Stimulated activated memory B cell treated with anti-CD40 and anti-IgM and Interleukin-4, amounts not matched to agents 10 μg/mL and 1 μg/mL and 100 μg/mL, for 72 hours (primary cell): ENCODE data around the gene ROR1.

Experiments
- ATAC-seq: fragments of 150-1000 bp; cut with Tn5 transposase; 2 replicates; pipeline ENCODE4 v1.10.0; 2021
- H3K27ac Mint-ChIP-seq: one replicate; pipeline ENCODE4 v1.8.0; 2022; ENCODE audit warnings: mild to moderate bottlenecking, mixed read lengths
- H3K27me3 Mint-ChIP-seq: one replicate; pipeline ENCODE4 v1.8.0; 2022; ENCODE audit warnings: mixed read lengths
- H3K36me3 Mint-ChIP-seq: one replicate; pipeline ENCODE4 v1.8.0; 2022; ENCODE audit warnings: mixed read lengths
- H3K4me1 Mint-ChIP-seq: one replicate; pipeline ENCODE4 v1.8.0; 2022; ENCODE audit warnings: mixed read lengths
- H3K4me3 Mint-ChIP-seq: one replicate; pipeline ENCODE4 v1.8.0; 2022; ENCODE audit warnings: mild to moderate bottlenecking, moderate library complexity, mixed read lengths
- H3K9me3 Mint-ChIP-seq: one replicate; pipeline ENCODE4 v1.8.0; 2022; ENCODE audit warnings: mixed read lengths

Gene ROR1

DNA sequence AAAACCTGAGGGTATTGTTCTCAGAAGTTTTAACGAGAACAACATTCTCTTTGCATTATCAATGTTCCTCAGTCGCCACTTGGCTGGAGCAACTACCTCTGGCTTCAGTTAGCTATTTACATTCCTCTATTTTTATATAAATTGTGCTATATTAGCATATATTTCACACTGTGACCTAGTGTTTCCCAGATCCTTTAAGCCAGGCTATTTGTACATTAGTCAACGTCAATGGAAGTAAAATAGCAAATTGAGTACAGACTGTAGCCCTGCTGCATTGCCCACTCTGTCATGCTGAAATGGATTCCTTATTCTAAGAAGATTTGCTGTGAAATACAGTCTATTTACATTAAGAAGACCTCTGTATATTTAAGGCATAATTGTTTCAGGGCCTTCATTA is 213.8 kb downstream of the ROR1 start:
- Mint-ChIP-seq H3K27ac (no peak overlapping the region), H3K36me3 (no peaks in the 10 kb centered on the region), H3K4me1 (no peaks in the 10 kb centered on the region), H3K4me3 (no peak overlapping the region), H3K9me3 (peaks cover 4% of the 10 kb centered on the region), H3K27me3 (no peaks in the 10 kb centered on the region)
- ATAC-seq = no peak

- H3K4me3 Mint-ChIP-seq = no peak overlapping the region
- H3K27me3 Mint-ChIP-seq = no peaks in the 10 kb centered on the region
- no peaks in the 10 kb centered on the region for H3K4me1 Mint-ChIP-seq
- no peaks in the 10 kb centered on the region for H3K36me3 Mint-ChIP-seq
- peaks cover 4% of the 10 kb centered on the region for H3K9me3 Mint-ChIP-seq
- no peak overlapping the region for H3K27ac Mint-ChIP-seq
- ATAC-seq = no peak
Observed at GRCh38 chr1:63988941-63989340, 215.1 kb downstream of the ROR1 start.

- Mint-ChIP-seq H3K4me3 (no peak overlapping the region), H3K27ac (no peak overlapping the region), H3K4me1 (no peaks in the 10 kb centered on the region), H3K27me3 (no peaks in the 10 kb centered on the region), H3K9me3 (peaks cover 4% of the 10 kb centered on the region), H3K36me3 (no peaks in the 10 kb centered on the region)
- no peak for ATAC-seq
Observed at GRCh38 chr1:63991685-63992084, 217.9 kb downstream of the ROR1 start.

DNA sequence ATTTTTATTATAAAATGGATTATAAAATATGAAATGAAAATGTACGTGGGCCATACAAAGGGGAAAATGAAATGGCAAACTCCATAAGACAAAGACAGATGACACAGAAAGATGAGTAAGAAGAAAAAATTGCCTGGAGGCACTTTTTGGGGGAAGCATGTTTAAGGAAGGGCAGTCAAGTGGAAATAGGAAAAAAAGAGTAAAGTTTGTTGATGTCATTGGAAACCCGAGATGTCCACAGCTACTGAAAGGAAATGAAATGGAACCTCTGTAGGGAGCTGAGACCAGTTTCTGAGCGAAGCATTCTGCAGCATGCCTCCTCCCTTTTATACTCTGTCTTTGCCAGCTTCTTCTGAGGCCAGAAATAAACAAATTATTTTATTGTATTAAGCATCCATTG is 226.2 kb downstream of the ROR1 start:
- Mint-ChIP-seq H3K27ac (no peak overlapping the region), H3K4me3 (no peak overlapping the region), H3K4me1 (no peaks in the 10 kb centered on the region), H3K27me3 (no peaks in the 10 kb centered on the region), H3K9me3 (peaks cover 3% of the 10 kb centered on the region), H3K36me3 (no peaks in the 10 kb centered on the region)
- no peak for ATAC-seq

DNA sequence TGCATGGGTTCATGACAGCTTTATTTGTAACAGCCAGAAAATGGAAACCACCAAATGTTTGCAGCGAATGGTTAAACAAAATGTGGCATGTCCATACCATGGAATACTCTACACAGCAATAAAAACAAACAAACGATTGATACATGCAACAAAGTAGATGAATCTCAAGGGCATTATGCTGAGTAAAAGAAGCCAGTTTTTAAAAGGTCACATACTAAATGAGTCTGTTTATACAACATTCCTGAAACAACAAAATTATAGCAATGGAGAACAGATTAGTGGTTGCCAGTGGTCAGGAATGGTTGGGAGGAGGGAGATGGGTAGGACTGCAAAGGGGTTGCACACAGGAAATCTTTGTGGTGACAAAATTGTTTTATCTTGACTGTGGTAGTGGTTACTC is 227.2 kb downstream of the ROR1 start:
- Mint-ChIP-seq H3K27me3 (no peaks in the 10 kb centered on the region), H3K4me3 (no peak overlapping the region), H3K9me3 (peaks cover 3% of the 10 kb centered on the region), H3K36me3 (no peaks in the 10 kb centered on the region), H3K4me1 (no peaks in the 10 kb centered on the region), H3K27ac (no peak overlapping the region)
- no peak for ATAC-seq

DNA sequence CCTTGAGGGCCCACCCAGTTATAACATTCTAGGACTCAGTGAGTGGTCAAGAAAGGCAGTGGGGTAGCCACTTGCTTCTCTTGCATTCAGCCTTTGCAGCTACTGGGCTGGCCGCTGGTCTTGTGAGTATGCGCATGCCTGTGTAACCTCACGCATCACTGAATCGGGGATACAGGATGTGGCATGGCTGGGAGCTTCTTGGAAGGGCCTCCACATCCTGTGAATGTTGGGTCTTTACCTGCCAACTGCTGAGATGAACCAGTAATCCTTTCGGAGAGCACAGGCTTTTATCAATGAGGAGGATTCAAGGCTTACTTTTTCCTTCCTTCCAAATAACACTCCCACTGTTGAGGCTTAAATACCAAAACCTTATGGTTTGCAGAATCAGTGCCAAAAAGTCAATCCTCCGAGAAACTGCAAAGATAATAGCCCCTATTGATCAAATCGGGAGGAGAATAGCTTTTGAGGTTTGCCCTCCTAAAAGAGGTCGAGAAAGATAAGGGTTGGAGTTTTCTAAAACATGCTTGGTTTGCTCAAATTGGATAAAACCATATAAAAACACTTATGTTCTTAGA is 230.7 kb downstream of the ROR1 start:
- ATAC-seq = no peak
- Mint-ChIP-seq H3K36me3 (no peaks in the 10 kb centered on the region), H3K4me3 (no peak overlapping the region), H3K9me3 (peaks cover 3% of the 10 kb centered on the region), H3K27me3 (peaks cover 8% of the 10 kb centered on the region), H3K27ac (no peak overlapping the region), H3K4me1 (peaks cover 5% of the 10 kb centered on the region)

DNA sequence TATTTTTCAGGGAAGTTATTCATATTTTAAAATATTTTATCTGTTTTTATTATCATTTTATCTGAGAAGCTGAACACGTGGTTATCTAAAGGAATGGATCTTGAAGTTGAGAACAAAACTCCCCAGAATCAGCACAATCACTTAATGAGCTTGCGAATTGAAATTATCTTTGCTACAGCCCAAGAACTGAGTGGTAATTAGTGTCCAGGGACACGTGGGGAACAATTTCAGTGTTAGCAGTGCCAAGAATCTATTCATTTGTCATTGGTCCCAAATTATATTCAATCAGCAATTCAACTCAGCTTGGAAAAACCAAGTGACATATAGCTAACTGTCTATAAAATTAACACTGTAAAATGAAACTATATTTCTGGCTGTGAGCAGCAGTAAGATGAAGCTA is 232.0 kb downstream of the ROR1 start:
- peaks cover 8% of the 10 kb centered on the region for H3K27me3 Mint-ChIP-seq
- H3K36me3 Mint-ChIP-seq = no peaks in the 10 kb centered on the region
- H3K4me3 Mint-ChIP-seq = no peak overlapping the region
- ATAC-seq = no peak
- H3K4me1 Mint-ChIP-seq = peaks cover 5% of the 10 kb centered on the region
- no peak overlapping the region for H3K27ac Mint-ChIP-seq
- peaks cover 5% of the 10 kb centered on the region for H3K9me3 Mint-ChIP-seq

DNA sequence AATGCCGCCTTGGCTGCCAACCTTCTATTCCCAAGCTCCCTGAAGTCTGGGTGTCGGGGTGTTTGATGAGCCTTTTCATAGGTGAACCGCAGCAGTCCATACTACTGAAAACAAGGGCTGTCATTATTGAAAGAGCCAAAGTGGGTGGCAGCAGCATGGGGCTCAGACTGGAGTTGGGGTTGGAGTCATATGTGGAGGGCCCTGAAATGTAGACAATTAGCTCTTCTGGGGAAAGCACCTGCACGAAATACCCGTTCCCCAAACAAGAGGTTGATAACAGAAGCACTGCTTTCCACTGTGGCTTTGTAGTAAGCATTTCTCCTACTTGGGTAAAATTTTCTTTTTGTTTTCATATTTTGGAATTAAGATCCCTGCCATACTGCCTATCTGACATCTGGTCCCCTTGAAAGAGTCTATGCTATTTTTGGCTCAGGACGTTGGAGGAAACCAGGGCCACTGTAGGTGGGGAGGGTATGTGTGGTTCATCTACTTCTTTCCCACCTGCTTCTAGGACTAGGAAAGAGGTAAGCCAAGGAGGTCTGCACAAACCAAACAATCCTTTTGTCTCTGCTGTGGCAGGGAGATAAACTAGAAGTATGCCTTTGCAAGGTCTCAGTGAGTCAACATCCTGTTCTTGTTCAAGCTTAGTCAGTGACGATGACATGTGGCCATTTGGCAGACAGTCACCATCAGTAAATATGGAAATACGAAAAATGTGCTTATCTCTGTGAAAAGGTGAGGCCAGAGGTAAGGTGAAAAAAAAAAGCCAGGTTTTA is 232.6 kb downstream of the ROR1 start:
- peaks cover 5% of the 10 kb centered on the region for H3K9me3 Mint-ChIP-seq
- ATAC-seq = peak; percentile 22
- no peaks in the 10 kb centered on the region for H3K36me3 Mint-ChIP-seq
- peaks cover 5% of the 10 kb centered on the region for H3K4me1 Mint-ChIP-seq
- H3K4me3 Mint-ChIP-seq = no peak overlapping the region
- H3K27ac Mint-ChIP-seq = no peak overlapping the region
- H3K27me3 Mint-ChIP-seq = peaks cover 8% of the 10 kb centered on the region

GRCh38 chr1:64010316-64010715 is 236.5 kb downstream of the ROR1 start:
- Mint-ChIP-seq H3K4me1 (peaks cover 5% of the 10 kb centered on the region), H3K27me3 (peaks cover 8% of the 10 kb centered on the region), H3K36me3 (no peaks in the 10 kb centered on the region), H3K4me3 (no peak overlapping the region), H3K27ac (no peak overlapping the region), H3K9me3 (peaks cover 2% of the 10 kb centered on the region)
- ATAC-seq = no peak

DNA sequence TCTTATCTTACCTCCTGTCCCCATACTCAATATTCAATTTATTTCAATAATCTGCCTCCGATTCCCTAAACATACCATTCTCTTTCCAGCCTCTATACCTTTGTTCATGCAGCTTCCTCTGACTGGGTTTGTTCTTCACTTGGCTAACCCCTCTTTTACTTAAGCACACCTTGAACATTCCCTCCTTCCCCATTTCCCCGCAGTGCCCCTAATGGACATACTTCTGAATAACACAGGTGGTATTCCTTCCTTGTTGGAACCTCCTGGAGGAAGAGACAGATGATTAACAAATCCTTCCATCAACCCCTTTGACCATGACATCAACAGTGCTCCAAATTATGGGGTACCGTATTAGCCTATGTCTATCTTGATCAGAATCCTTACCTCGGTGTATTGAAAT is 239.6 kb downstream of the ROR1 start:
- Mint-ChIP-seq H3K4me3 (no peak overlapping the region), H3K27ac (no peak overlapping the region), H3K4me1 (no peaks in the 10 kb centered on the region)

GRCh38 chr1:64019818-64020217 is 246.0 kb downstream of the ROR1 start:
- no peak overlapping the region for H3K4me3 Mint-ChIP-seq
- H3K27ac Mint-ChIP-seq = no peak overlapping the region
- no peaks in the 10 kb centered on the region for H3K4me1 Mint-ChIP-seq

More for the DNA sequence above, 239.6 kb downstream of the ROR1 start:
- no peak for ATAC-seq
- Mint-ChIP-seq H3K36me3 (no peaks in the 10 kb centered on the region), H3K9me3 (peaks cover 2% of the 10 kb centered on the region), H3K27me3 (no peaks in the 10 kb centered on the region)

GRCh38 chr1:64021066-64021465 is 247.2 kb downstream of the ROR1 start:
- H3K36me3 Mint-ChIP-seq = no peaks in the 10 kb centered on the region
- no peak overlapping the region for H3K4me3 Mint-ChIP-seq
- no peaks in the 10 kb centered on the region for H3K9me3 Mint-ChIP-seq
- H3K27ac Mint-ChIP-seq = no peak overlapping the region
- no peaks in the 10 kb centered on the region for H3K4me1 Mint-ChIP-seq
- no peak for ATAC-seq
- H3K27me3 Mint-ChIP-seq = no peaks in the 10 kb centered on the region

More at GRCh38 chr1:64019818-64020217, 246.0 kb downstream of the ROR1 start:
- no peaks in the 10 kb centered on the region for H3K27me3 Mint-ChIP-seq
- no peaks in the 10 kb centered on the region for H3K9me3 Mint-ChIP-seq
- peak; percentile 61 for ATAC-seq
- no peaks in the 10 kb centered on the region for H3K36me3 Mint-ChIP-seq

GRCh38 chr1:64025051-64025450 is 251.2 kb downstream of the ROR1 start:
- H3K36me3 Mint-ChIP-seq = no peaks in the 10 kb centered on the region
- H3K27me3 Mint-ChIP-seq = no peaks in the 10 kb centered on the region
- no peak overlapping the region for H3K27ac Mint-ChIP-seq
- H3K4me3 Mint-ChIP-seq = no peak overlapping the region
- H3K9me3 Mint-ChIP-seq = peaks cover 7% of the 10 kb centered on the region
- ATAC-seq = no peak
- H3K4me1 Mint-ChIP-seq = no peaks in the 10 kb centered on the region

GRCh38 chr1:64029037-64029436 is 255.2 kb downstream of the ROR1 start:
- ATAC-seq = no peak
- Mint-ChIP-seq H3K9me3 (peaks cover 7% of the 10 kb centered on the region), H3K27me3 (no peaks in the 10 kb centered on the region), H3K36me3 (no peaks in the 10 kb centered on the region), H3K4me3 (no peak overlapping the region), H3K4me1 (no peaks in the 10 kb centered on the region), H3K27ac (no peak overlapping the region)

GRCh38 chr1:64030411-64030810 is 256.6 kb downstream of the ROR1 start:
- Mint-ChIP-seq H3K36me3 (no peaks in the 10 kb centered on the region), H3K4me3 (no peak overlapping the region), H3K9me3 (peaks cover 7% of the 10 kb centered on the region), H3K27me3 (no peaks in the 10 kb centered on the region), H3K27ac (no peak overlapping the region), H3K4me1 (no peaks in the 10 kb centered on the region)
- no peak for ATAC-seq

DNA sequence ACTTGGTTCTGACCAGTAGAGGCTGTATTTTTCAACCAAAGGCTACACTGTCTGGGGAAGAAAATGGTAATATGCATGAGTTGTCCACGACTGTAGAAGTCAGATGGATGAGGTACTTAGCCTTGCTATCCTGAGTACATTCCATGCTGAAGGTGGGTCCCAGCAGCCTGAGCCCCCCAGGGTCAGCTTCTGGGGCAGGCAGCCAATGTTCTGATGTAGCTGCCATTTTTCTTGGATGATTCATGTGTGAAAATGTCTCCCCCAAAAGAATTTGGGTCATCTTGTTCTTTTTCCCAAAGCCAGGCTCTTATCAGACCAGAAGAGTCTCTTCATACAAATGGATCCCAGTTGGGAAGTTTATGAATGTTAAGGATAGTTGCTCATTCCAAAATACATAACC is 257.4 kb downstream of the ROR1 start:
- Mint-ChIP-seq H3K27ac (no peak overlapping the region), H3K4me3 (no peak overlapping the region), H3K9me3 (peaks cover 7% of the 10 kb centered on the region), H3K27me3 (no peaks in the 10 kb centered on the region), H3K4me1 (no peaks in the 10 kb centered on the region), H3K36me3 (no peaks in the 10 kb centered on the region)
- no peak for ATAC-seq
